HPDE6-E6E7 (cell line): Measurements from ENCODE around the gene ANAPC4.

Experiments used
- DNase-seq: peaks from one replicate; pipeline ENCODE4 v3.0.0; 2011; ENCODE audit warnings: missing footprints; ENCODE audit errors: extremely low spot score

The ANAPC4 gene

GRCh38 chr4:25437926-25438325, 60.9 kb downstream of the ANAPC4 start:
- no peak for DNase-seq

DNA sequence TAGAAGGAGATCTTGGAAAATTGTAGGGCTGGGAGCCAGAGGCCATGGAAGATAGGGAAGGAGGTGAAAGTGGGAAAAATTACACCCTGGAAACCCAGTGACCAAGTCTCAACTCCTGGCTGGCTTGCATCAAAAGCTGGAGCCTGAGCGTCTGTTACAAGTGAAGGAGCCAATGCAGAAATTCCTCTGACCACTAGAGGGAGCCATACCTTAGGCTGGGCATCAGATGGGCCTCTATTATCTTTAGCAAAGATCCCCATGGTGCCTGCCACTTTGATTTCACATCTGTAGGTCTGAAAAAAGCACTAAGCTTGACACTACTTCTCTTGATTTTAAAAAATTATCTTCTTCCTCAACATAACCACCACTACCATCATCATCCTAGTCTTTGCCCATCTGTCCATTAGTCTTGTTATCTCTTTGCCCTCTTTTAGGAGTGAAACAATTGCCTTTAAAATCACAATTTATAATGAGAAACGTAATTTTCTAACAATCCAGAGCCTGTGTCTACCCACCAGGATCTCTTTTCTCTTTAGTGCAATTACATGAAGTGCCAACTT, 62.9 kb downstream of the ANAPC4 start:
- DNase-seq = peak; percentile 50

- no peak for DNase-seq
Measured at GRCh38 chr4:25440478-25441030, 63.5 kb downstream of the ANAPC4 start.

DNA sequence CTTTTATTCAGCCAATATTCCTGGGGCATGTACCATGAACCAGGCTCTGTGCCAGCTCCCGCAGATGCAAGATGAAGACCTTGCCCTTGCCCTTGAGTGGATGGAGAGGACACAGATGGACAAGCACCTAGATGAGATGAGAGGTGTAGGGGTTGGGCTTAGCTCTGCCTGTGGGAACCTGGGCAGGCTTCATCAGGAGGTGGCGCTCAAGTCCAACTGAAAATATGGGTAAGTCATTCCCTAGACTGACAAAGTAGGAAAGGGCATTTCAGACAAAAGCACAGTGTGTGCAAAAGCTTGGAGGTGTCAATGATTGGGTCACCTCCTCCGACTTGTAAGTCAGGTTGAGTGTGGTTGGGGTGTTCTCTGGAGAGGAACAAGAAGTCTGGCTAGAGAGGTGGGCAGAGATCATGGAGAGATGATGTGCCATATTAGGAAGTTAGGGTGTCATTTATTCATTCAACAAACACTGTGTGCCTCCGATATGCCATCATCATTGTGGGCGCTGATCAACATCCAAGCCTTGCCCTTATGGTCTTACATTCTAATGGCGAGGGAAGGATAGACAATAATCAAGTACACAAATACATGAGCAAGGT, 64.6 kb downstream of the ANAPC4 start:
- peak; percentile 66 for DNase-seq

GRCh38 chr4:25442863-25443307, 65.8 kb downstream of the ANAPC4 start:
- DNase-seq = no peak

DNA sequence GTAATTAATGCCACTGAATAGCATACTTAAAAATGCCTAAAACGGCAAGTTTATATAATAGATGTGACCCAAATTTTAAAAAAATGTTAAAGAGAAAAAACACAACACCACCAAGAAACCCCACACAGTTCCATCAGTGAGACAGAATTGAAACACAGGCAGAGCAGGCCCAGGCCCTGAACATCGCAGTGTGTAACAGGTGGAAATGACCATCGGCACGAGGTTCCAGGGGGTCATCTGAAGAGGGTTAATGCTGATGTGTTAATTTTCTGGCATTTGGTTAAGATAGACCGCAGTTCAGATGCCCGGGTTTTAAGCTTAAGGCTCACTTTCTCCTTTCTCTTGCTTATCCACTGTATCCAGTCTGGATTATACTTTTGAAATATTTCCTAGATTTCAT, 66.8 kb downstream of the ANAPC4 start:
- DNase-seq = no peak

DNA sequence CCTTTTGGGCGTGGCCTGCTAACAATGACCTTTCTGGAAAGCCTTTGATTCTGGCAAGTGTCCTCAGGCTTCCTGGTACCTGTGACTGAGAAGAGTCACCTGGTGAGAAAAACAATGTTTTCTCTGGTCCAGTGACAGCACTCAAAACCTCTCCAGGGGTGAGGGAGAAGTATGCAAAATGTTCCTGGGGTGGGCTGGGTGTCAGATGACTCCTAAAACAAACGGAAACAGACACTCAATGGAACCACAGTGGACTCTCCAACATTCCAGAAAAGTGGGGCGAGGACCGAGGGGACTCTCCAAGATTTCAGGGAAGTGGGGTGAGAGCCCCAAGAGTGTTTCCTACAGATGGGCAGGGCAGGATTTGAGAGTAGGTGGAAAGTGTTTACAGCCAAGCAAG, 69.5 kb downstream of the ANAPC4 start:
- no peak for DNase-seq

DNA sequence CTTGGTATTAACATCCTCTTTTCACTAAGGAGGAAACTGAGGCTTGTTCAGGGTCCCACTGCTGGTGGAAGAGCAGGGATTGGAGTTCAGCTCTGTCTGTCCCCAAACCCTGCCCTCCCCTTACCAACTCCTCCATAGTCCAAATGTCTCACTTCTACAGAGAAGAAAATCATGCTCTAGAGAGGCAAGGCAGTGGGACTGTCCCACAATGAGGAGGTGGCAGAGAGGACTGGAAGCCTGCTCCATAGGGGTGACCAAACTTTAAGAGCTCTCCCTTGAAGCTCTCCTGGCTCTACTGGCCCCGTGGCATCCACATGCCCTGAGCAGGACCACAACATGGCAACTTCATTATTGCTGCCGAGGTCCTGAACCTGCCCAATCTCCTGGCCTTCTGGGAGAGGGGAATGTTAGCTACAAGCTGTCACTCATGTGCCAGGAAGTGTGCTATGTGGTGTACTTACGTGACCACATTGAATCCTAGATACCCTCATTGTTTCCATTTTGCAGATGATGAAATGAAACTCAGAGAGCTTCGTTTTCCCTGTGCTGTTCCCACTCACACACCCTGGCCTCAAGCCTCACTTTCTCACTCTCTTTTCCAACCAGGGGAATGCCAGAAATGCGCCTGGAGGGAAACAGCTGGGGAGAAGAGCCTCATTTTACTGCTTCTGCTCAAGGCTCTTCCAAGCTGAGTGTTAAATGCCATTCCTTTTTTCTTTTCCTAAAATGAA, 71.5 kb downstream of the ANAPC4 start:
- no peak for DNase-seq

DNA sequence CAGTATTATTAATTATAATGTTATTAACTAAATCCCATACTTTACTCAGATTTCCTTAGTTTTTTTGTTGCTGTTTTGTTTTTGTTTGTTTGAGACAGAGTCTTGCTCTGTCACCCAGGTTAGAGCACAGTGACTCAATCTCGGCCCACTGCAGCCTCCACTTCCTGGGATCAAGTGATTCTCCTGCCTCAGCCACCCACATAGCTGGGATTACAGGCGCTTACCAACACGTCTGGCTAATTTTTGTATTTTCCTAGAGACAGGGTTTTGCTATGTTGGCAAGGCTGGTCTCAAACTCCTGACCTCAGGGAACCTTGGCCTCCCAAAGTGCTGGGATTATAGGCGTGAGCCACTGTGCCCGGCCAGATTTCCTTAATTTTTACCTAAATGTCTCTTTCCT, 72.2 kb downstream of the ANAPC4 start:
- DNase-seq = no peak

DNA sequence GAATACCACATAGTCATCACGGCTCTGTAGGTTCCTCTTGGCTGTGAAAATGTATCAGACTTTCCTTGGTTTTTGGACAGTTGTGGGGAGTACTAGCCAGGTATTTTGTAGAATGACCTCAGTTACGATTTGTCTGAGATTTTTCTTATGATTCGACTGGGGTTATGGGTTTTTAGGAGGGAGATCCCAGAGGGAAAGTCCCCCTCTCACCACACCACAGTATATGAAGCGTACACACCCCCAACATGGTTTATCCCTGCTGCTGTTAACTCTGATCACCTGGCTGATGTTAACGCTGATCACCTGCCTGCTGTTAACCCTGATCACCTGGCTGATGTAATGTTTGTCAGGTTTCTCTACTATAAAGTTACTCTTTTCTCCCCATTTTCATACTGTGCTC, 72.6 kb downstream of the ANAPC4 start:
- no peak for DNase-seq

GRCh38 chr4:25450491-25450901, 73.4 kb downstream of the ANAPC4 start:
- no peak for DNase-seq

DNA sequence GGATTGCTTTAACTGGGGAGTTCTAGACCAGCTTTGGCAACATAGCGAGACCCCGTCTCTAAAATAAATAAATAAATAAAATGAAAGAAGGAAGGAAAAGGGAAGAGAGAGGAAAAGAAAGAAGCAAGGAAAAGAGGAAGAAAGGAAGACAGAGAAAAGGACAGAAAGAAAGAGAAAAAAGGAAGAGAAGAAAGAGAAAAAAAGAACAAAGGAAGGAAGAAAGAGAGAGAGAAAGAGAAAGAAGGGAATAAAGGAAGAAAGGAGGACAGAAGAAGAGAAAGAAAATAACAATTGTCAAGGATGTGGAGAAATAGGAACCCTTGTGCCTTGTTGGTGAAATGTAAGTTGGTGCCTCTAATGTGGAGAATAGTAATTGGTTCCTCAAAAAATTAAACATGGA, 74.6 kb downstream of the ANAPC4 start:
- no peak for DNase-seq

- DNase-seq = no peak
Measured at GRCh38 chr4:25452081-25452480, 75.0 kb downstream of the ANAPC4 start.

DNA sequence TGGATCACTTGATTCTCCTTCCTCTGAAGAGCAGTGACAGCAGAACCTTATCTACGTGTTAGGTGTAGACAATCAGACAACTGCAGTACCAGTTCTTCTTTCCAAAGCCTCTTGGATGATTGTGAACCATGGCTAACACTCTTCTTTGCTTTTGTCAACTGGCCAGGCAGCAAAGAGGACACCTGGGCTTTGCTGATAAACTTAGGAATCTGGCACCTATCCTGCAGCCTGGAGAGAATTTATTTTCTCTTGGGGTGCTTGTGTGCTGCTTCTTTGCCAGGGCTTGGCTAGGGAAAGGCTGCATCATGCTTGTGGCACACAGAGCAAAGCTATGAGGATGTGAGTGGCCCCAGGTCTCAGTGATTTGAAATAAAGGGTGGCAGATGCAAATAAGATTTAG, 77.4 kb downstream of the ANAPC4 start:
- no peak for DNase-seq

- no peak for DNase-seq
Measured at GRCh38 chr4:25457053-25457715, 80.1 kb downstream of the ANAPC4 start.

- no peak for DNase-seq
Measured at GRCh38 chr4:25466966-25467697, 90.1 kb downstream of the ANAPC4 start.

GRCh38 chr4:25467843-25468242, 90.8 kb downstream of the ANAPC4 start:
- no peak for DNase-seq
